ENCODE results near the gene EGFL7.

Gene EGFL7

DNA sequence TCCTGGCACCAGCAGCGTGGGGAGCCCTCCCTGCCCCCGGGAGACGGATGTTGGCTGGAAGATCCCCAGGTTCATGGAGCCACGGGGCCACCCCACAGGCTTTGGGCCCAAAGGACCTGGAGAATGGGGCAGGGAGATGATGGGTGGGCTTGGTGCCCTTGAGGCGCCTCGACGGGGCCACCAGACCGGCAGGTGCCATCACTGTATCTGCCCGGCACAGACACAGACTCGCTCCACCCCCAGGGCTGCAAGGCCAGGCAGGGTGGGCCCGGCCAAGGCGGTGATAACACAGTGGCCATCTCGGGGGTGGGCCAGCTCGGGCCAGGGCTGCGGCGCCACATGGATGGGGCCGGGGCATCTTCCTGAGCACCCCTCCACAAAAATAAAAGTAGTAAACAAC lies 35.0 kb upstream of the EGFL7 start:
- CTCF ChIA-PET, result interaction anchor here (3.1 kb wide), 1 partner anchor 143 kb away, joined by 12 read pairs; no protein-coding TSS in a partner anchor

DNA sequence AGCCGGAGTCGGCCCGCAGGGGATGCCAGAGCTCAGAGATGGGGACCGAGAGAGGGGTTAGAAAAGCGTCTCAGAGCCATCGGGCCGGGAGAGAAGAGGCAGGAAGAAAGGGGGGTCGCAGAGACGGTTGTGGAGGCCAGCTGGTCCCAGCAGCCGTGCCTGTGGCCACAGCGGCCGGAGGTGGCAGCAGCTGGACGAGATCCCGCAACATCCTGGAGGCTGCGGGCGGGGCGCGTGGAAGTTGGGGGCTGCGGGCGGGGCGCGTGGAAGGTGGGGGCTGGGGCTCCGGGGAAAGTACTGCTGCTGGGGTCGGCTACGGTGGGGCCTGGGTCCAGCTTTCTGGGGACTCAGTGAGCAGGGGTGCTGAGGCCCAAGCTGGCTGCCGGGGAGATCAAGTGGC lies 34.4 kb upstream of the EGFL7 start:
- CTCF ChIA-PET, result interaction anchor here (2.1 kb wide), 1 partner anchor 143 kb away, joined by 13 read pairs; no protein-coding TSS in a partner anchor
- POLR2A ChIA-PET, result no interaction called here
- TF ChIP-seq ARNT (IDR thresholded peaks at IDR 0.05), result no peak
- TF ChIP-seq L3MBTL2 (conservative IDR thresholded peaks at IDR 0.05), result no peak
- TF ChIP-seq, protein P1, sequence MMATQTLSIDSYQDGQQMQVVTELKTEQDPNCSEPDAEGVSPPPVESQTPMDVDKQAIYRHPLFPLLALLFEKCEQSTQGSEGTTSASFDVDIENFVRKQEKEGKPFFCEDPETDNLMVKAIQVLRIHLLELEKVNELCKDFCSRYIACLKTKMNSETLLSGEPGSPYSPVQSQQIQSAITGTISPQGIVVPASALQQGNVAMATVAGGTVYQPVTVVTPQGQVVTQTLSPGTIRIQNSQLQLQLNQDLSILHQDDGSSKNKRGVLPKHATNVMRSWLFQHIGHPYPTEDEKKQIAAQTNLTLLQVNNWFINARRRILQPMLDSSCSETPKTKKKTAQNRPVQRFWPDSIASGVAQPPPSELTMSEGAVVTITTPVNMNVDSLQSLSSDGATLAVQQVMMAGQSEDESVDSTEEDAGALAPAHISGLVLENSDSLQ (IDR thresholded peaks at IDR 0.05), result no peak
- TF ChIP-seq FOXA1 (IDR thresholded peaks at IDR 0.05), result no peak
- no peak for TF ChIP-seq SP1 (IDR thresholded peaks at IDR 0.05)
- TF ChIP-seq FOXK2 (IDR thresholded peaks at IDR 0.05), result no peak
- TF ChIP-seq TARDBP (IDR thresholded peaks at IDR 0.05), result no peak
- TF ChIP-seq FOXM1 (IDR thresholded peaks at IDR 0.05; ENCODE audit: borderline replicate concordance), result no peak
- TF ChIP-seq ZNF384 (IDR thresholded peaks at IDR 0.05), result no peak
- TF ChIP-seq BHLHE40 (IDR thresholded peaks at IDR 0.05; ENCODE audit: borderline replicate concordance), result no peak
- no peak for DNase-seq (ENCODE audit: extremely low spot score)

More for the DNA sequence above, 35.0 kb upstream of the EGFL7 start:
- no peak for DNase-seq (ENCODE audit: extremely low spot score)
- POLR2A ChIA-PET, result no interaction called here
- TF ChIP-seq, protein P1 (IDR thresholded peaks at IDR 0.05), result no peak
- TF ChIP-seq ELF4 (IDR thresholded peaks at IDR 0.05) (no peak), HDGF (IDR thresholded peaks at IDR 0.05; ENCODE audit: borderline replicate concordance) (no peak), BHLHE40 (IDR thresholded peaks at IDR 0.05; ENCODE audit: borderline replicate concordance) (no peak)

DNA sequence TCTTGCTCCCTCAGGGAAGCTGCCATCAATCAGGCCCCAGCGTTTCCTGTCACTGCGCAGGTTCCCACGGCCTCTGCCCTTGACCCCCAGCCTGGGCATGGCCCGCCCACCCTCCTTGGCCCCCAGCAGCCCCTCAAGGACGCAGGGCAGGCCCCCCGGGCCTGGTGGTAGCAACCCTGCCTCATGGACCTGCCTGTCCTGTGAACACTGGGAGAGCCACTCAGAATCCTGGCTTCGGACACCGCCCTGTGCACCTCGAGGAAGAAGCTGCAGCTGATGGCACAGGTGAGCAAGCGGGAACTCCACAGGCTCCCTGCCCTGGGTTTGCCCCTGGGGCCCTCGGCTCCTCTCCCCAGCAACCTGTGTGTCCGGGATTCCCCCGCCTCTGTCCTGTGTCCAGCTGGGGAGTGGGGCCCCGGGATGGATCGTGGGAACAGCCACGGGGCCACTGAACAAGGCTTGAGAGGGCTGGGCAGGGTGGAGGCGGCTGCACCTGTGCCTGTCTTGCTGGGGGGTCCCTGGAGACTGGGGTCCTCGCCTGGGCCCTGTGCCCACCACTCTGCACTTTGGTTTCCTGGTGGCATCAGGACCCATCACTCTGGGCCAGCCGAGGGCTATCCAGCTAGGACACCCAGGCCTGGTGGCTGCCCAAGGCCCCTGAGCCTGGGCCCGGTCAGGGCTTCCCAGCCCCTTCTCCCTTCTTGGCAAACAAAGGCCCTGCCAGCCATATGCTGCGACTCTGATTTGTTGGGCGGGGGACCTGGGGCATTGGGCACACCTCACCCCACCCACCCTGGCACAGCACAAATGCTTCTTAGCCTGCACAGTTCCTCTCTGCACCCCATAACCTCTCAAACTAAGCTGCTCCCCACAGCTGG lies 33.5 kb upstream of the EGFL7 start:
- no peak for DNase-seq (ENCODE audit: extremely low spot score)
- POLR2A ChIA-PET, result interaction anchor here (0.7 kb wide), 1 partner anchor 146 kb away, joined by 3 read pairs; no protein-coding TSS in a partner anchor
- TF ChIP-seq L3MBTL2 (conservative IDR thresholded peaks at IDR 0.05), result no peak
- TF ChIP-seq LEF1 (IDR thresholded peaks at IDR 0.05; ENCODE audit: borderline replicate concordance), result no peak
- TF ChIP-seq NFRKB (IDR thresholded peaks at IDR 0.05), result no peak
- CTCF ChIA-PET, result interaction anchor here (0.6 to 2.1 kb wide), 3 partner anchors 140 to 442 kb away, joined by 4 to 13 read pairs (median 4); no protein-coding TSS in a partner anchor

DNA sequence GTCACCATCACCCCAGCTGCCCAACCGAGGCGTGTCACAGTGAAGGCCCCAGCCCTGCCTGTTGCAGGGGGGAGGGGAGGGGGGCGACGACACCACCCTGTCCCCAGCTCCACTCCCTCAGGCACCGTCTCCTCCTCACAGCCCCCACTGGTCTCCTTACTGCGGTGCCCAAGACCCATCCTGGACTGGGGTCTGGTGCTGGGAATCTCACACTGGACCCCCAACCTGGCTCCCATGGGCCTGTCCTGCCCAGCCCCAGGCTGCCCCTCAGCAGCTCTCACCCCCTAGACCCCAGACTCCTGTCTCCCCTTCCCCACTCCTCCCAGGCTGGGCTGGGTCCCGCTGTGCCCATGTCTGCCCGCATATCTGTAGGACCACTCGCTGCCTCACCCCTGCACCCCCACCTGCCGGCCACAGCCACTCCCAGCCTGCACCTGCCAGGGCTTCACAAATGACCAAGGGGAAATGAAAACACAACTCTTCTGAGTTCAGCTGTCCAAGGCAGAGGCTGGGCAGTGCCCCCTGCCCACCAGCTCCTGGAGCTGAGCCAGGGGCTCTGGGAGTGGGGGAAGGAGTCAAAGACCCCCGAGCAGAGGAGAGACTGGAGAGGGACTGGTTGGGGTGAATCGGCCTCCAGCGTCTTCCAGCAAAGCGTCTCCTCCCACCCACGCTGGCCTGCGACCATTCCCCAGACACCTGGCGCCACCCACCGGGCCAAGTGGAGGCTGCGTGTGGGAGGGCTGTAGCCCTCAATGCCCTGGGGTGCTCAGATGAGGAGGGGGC lies 32.6 kb upstream of the EGFL7 start:
- CTCF ChIA-PET, result interaction anchor here (0.6 to 2.1 kb wide), 3 partner anchors 141 to 443 kb away, joined by 4 to 13 read pairs (median 4); no protein-coding TSS in a partner anchor
- POLR2A ChIA-PET, result interaction anchor here (0.7 kb wide), 1 partner anchor 146 kb away, joined by 3 read pairs; no protein-coding TSS in a partner anchor
- TF ChIP-seq LEF1 (IDR thresholded peaks at IDR 0.05; ENCODE audit: borderline replicate concordance) (no peak), CTBP1 (IDR thresholded peaks at IDR 0.05; ENCODE audit: borderline replicate concordance) (no peak), SP1 (IDR thresholded peaks at IDR 0.05) (no peak)
- DNase-seq (ENCODE audit: extremely low spot score), result peak; percentile 66

DNA sequence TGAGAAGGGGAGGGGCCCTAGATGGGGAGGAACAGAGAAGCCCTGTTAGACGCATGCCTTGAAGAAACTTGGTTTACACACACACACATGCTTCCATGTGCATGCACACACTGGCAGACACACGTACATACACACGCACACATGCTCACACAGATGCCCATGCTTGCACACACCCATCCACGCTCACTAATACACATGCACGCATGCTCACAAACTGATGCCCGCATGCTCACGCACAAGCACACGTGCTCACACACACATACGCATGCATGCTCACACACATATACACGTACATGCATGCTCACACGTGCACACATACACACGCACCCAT lies 32.1 kb upstream of the EGFL7 start:
- ChIA-PET CTCF (no interaction called here), POLR2A (no interaction called here)
- TF ChIP-seq BHLHE40 (IDR thresholded peaks at IDR 0.05; ENCODE audit: borderline replicate concordance) (no peak), FOXM1 (IDR thresholded peaks at IDR 0.05; ENCODE audit: borderline replicate concordance) (no peak), LEF1 (IDR thresholded peaks at IDR 0.05; ENCODE audit: borderline replicate concordance) (no peak), L3MBTL2 (conservative IDR thresholded peaks at IDR 0.05) (no peak), ZNF384 (IDR thresholded peaks at IDR 0.05) (no peak), ELF4 (IDR thresholded peaks at IDR 0.05) (no peak), FOXA1 (IDR thresholded peaks at IDR 0.05) (no peak), CTBP1 (IDR thresholded peaks at IDR 0.05; ENCODE audit: borderline replicate concordance) (no peak), SUZ12 (IDR thresholded peaks at IDR 0.05) (no peak), ARNT (IDR thresholded peaks at IDR 0.05) (no peak), FOXK2 (IDR thresholded peaks at IDR 0.05) (no peak), NFRKB (IDR thresholded peaks at IDR 0.05) (no peak), SP1 (IDR thresholded peaks at IDR 0.05) (no peak), HDGF (IDR thresholded peaks at IDR 0.05; ENCODE audit: borderline replicate concordance) (no peak), TARDBP (IDR thresholded peaks at IDR 0.05) (no peak)
- TF ChIP-seq, protein P1 (IDR thresholded peaks at IDR 0.05), result no peak
- DNase-seq (ENCODE audit: extremely low spot score), result no peak

Data from HEK293T (cell line).